ENCODE results near the gene LRP1.

- TF ChIP-seq CTCF (IDR thresholded peaks at IDR 0.05; ENCODE audit: poor library complexity): no peak
- TF ChIP-seq EZH2phosphoT487 (IDR thresholded peaks at IDR 0.05; ENCODE audit: low read depth, severe bottlenecking, unreplicated experiment): no peak
- TF ChIP-seq EZH2 (IDR thresholded peaks at IDR 0.05; ENCODE audit: borderline replicate concordance): no peak
Measured at GRCh38 chr12:57239587-57240065, 111.3 kb downstream of the LRP1 start.
